GM18520 (cell line): ENCODE results near the gene ATP1B1.
"Not testable (repeated sequence)": the region's sequence is repeated elsewhere in the genome, so short reads cannot be mapped to it uniquely, and the experiment has no call there.

ENCODE experiments used
- ATAC-seq: cut with Tn5 transposase; IDR thresholded peaks from one replicate; pipeline ENCODE4 v1.9.1; 2021; ENCODE audit not compliant: unreplicated experiment

The ATP1B1 gene

DNA sequence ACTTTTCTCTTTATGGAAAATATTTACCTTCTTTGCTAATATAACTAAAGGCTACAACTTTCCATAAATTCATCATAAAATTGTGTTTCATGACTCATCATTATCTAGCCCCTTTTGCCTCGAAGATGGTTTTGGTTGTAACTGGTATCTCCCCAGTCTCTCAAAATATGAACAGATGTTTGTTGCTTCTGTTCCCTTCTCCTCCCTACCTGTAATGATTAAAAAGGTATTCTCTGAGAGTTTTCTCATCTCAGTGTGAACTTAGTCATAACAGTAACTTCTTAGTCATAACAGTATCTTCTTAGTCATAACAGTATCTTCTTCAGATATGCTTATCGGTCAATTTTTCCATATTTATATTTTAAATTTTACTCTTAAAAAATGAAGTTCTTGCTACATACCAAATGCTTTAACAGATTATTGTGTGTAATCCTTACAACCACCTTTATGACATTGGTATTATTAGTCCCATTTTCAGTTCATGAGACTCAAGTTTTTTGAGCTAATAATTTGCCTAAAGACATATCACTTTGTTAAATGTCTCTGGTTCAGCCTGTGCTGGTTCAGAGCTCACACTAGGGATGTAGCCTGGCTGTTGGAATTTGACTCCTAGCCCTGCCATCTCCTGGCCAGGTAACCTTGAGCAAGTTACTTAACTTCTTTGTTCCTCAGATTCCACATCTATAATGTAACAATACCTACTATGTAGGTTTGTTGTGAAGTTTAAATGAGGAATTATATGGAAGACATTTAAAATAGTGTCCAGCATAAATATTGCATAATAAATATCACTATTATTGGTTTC, 32.6 kb downstream of the ATP1B1 start:
- ATAC-seq = peak; percentile 92

DNA sequence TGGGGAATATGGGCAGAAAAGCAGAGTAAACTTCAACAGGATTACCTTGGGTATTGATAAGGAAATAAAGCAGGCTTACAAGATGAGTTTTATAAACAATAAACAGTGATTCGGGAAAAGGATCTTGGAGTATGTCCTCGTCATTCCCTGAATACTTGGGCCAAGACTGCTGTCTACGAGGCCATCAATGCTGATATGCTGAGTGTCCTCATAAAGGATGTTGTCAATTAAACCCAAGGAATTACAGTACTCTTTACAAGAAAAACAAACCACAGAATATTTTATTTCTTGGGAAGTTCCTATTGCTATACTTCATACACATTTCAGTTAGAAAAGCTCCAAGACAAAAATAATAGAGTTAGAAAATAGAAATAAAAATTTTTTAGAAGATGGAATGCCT, 34.9 kb downstream of the ATP1B1 start:
- no peak for ATAC-seq

DNA sequence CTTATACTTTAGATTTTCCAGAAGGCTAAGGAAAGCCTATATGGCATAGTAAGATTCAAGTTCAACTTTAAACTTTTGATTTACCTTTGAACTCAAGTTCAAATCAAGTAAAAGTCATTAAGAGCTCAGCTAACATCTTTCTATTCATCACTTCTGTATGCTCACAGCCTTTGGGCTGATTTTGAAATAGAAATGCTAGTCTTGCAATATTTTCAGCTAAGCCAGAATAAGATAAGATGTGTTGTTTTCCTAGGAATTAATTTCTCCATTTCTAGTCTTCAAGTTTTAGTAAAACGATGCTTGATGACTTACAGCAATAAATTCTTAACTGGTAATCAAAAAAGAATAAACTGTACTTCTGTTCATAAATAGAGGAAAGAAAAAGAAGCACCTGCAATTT, 35.6 kb downstream of the ATP1B1 start:
- no peak for ATAC-seq

DNA sequence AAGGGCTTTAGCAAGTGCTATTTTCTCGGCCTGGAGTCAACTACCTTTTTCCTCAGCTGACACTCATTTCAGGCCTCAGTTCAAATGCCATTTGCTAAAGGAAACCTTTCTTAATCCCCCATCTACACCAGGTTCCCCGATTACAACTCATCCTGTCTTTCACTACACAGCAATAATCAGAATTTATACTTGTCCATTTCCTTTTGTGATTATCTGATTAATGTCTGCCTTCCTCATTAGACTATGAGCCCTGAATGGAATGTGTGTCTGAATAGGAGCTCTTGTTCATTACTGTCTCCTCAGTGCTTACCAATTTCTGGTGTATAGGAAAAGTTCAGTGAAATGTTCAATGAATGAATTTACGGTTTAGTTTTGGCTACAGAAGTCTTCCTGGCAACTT, 36.9 kb downstream of the ATP1B1 start:
- no peak for ATAC-seq

DNA sequence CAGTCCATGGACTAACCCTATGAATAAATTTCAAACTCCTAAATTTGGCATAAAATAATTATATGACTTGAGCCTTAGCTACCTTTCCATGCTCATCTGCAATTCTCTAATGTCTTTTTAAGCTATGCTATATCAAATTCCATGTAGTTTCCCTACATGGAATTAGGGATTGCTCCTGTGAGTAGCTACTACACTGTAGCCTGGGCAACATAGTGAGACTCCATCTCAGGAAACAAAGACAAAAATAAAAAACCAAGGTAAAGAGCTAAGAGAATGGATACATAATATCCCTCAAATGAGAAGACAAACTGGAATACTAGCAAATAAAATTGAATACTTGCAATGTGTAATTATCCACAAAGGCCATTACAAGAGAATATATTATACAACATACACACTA, 37.5 kb downstream of the ATP1B1 start:
- no peak for ATAC-seq

DNA sequence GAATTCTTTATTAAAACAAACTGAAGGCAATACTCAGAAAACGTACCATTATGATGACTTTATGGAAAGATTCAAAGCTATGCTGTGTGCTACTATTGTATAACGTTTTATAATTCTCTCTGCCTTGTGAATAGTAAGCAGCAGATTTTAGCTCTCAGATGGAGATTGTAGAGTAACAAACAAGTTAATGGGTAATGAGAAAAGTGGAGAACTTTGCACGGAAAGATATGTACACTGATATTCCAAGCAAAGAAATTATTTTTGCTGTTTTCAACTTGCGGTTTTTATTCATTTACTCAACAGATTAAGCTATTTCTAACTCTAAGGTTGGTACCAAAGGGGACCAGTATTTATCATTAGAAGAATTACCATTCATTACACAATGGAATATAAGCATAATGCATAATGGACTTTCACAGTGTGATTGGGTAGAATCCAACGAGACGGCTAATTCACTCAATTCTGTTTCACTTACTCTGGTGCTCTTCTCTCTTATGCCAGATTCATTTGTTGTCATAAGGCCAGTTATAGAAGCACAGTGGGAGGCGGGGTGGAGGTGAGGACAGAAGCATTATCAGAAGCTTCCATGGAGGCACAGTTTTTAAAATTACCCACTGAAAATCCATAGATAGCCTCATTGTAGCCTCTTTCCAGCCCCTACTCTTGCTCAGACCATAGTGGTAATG, 38.6 kb downstream of the ATP1B1 start:
- ATAC-seq = no peak

DNA sequence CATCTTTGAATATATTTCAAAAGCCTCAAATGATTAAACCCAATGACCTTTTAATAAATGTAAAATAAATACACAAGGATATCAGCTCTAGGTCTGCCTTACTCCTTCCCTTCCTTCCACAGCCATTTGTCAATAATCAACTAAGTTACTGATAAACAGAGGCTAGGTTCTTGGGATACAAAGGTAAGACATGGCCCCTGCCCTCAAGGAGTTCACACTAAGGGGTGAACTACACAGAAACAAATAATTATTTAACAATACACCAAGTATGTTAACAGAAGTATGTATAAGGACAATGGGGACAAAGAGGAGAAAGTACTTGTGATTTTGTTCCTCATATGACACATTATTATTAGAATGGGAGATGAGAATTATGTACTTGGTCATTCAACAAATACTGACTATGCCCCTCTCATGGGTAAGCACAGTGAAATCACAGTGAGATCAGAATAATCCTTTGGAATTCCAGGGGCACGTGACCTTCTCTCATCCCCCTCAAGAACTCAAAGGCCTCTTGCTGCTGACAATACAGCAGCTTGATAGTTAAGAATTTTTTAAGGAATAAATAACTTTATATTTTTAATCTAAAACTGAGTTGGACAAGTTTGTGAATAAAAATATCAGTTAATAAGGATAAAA, 40.2 kb downstream of the ATP1B1 start:
- ATAC-seq = no peak

DNA sequence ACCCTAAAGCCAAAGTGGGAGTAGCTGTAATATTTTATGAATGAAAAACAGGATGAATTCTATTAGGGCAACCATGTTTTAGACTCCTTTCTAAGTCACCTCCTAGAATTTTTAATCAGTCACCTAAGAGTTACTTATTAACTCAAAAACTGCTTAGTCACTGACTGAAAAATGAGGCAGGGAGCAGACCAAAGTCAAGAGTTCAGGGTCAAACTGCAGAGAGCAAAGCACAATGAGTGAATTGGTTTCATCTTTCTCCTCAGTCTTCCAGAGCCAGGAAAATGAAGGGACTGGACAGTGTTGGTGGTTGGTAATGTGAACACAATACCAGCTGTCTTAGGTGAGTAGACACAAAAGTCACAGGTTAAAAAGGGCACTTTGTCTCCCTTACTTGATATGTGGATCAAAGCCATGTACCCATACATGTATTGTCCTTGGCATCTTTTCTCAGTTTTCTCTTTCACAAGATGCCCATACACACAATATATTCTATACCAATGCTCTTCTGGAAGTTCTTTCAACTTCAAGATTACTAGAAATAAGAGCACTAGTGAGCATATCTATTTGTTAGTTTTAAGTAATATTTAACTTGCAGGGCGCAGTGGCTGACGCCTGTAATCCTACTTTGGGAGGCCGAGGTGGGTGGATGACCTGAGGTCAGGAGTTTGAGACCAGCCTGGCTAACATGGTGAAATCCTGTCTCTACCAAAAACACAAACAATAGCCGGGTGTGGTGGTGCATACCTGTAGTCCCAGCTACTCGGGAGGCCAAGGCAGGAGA, 42.2 kb downstream of the ATP1B1 start:
- no peak for ATAC-seq

DNA sequence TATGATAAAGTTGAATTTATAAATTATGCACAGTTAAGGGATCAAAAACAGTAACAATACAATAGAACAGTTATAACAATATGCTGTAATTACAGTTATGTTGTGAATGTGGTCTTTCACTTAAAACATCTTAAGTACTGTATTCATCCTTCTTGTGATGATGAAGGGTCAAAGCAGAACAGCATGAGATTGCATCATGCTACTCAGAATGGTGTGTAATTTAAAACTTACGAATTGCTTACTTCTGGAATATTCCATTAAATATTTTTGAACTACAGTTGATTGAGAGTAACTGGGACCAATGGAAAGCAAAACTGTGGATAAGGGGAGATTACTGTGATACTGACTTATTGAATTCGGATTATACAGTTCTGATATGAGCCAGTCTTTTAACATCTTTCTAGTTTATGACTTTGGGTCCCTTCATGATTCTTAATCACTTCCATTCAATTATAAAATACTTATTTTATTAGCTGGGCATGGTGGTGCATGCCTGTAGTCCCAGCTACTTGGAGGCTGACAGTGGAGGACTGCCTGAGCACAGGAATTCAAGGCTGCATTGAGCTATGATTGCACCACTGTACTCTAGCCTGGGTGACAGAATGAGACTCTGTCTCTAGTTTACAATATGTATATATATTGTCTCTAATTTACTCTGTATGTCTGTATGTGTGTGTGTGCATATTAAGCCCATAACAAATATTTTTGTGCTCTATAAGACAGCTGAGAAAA, 43.2 kb downstream of the ATP1B1 start:
- ATAC-seq = no peak

DNA sequence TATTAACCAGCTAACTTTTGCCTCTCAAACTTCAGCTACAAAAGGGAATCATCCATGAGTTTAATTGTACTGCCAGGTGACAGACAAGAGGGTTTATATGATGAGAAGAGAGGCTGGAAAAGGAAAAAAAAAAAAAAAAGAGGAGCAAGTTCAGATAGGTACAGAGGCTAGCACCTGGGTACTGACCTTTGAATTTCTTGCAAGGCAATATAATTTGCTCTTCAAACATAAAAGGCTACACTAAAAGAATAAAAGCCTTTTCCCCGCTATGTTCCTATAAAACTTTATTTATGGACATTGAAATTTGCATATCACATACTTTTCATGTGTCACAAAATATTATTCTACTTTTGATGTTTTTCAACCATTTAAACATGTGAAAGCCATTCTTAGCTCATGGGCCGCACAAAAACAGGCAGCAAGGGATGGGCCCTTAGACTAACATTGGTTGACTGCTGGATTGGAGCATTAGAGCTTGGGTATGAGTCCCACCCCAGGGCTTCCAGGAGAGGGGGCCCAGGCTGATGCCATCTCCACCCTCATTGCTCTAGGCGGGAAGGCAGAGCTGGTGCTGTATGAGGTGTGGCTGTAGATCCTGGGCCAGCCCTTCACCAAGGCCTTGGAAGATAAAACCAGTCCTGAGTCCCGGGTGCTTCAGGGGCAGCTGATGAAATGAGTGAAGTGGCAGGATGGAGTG, 44.3 kb downstream of the ATP1B1 start:
- no peak for ATAC-seq

DNA sequence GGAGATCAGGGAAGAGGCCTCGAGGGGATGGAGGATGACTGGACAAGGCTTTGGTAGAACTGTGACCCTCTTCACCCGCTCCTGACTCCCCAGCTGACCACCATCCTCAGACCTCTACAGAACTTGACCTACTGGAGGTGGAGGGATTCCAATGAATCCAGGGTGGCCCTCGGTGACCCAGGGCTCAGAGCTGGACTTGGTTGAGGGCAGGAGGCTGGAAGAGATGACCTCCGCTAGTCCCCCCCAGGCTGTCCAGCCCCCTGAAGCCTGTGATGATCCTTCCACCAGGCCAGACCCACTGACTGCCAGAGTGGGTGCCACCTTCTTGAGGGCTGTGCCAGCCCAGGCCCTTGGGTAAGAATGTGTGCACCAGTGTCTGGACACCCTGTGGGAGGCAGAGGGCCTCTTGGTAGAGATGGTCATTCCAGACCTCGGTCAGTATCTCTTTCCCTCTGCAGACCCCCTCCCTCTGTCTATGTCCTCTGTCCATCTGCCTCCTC, 44.9 kb downstream of the ATP1B1 start:
- no peak for ATAC-seq

DNA sequence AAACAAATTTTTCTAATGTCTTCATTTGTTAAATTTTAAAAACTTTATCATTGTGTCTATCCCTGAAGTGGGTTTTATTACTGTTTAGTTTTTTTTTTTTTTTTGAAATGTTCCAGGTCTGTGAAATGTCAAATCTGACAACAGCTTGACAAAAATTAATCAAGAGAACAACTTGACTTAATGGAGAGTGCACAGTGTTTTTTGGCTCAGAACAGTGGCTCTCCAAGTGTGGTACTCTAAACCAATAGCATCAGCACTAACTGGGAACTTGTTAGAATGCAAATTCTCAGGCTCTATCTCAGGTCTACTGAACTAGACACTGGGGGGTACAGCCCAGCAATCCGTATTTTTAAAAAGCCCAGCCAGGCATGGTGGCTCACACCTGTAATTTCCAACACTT, 49.2 kb downstream of the ATP1B1 start:
- no peak for ATAC-seq

DNA sequence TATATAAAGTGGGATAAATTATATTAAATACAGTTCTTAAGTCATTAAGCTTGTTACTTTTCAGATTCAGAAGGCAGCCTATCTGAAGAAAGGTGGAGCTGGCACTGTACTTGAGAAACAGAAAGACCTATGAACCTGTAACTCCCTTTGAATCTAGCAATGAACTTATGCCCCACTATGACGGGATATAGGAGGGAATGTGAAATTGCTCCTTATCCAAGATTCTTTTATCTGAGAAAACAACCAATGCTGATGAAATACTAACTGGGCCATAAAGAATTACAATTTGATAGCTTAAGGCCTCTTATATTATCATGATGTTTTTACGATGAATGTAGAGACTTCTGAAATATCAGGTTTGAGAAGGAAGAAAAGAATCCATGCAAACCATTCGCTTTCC, 50.1 kb downstream of the ATP1B1 start:
- no peak for ATAC-seq

DNA sequence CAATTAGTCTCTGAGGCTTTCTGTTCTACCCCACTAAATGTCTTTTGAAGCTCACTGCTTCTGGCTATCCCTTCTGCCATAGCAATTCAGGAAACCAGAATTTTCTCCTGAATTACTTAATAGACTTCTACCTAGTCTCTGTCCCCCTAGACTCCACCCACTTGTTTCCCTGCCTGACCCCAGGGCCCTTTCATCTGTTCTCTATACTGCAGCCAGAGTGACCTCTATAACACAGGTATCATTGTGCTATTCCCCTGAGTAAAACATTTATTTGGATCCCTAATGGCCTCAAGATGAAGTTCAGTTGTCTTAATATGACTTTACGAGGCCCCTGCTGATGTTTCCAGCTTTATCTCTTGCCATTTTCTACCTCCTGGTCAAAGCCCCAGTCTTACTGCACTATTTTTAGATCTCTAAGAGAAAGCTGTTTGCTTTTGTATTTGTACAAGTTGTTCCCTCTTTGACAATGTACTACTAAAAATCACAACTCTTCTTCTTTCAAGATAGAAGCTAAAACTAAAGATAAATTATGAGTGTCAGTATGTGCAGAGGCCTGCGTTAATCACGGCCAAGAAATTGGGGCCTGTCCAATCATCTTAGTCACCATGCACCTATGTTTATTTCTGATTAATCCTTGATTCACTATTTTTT, 54.5 kb downstream of the ATP1B1 start:
- no peak for ATAC-seq

DNA sequence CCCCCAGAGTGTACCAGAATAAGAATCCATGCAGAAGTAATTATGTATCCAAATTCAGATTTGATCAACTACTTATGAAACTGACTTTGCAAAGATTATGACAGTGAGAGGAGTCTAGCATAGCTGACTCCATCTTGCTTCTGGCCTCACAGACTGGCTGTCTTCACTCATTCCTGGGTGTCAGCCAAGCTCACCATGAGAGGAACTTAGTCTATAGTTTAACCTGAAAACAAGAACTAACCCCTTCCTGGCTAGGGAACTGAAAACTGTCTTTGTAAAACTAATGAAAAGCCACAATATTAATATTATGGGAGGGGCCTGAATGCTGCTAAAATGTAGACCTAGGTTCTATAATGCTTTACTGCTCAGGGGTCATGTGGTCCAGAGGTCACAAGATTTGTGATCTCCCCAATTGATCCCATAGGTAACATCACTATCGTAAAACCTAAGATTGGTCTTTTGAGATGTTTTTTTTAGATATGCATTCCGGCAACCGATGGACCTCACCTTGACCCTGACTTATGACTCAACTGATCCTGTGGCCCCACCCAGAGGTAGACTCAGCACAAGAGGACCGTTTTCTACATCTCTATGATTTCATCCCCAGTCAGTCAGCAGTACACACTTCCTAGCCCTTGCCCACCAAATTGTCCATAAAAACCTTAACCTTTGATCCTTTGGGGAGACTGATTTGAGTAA, 55.2 kb downstream of the ATP1B1 start:
- ATAC-seq = peak; percentile 40

DNA sequence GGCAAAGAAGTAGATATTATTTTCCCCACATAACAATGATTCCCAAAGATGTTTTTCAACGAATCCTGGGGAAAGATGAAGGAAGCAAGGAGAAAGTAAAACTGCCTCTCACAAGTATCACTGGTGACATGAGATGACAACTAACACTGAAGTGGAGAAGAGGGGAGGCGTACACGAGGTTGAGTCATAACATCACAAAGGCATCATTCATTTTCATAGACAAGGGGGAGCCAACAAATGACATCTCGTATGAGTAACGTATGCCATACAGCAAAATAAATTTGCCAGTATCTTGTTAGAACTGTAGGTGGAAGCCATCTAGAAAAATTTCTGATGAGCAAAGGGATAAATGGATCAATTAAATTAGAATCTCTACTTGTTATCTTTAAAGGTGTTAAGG, 56.6 kb downstream of the ATP1B1 start:
- ATAC-seq = peak; percentile 49

DNA sequence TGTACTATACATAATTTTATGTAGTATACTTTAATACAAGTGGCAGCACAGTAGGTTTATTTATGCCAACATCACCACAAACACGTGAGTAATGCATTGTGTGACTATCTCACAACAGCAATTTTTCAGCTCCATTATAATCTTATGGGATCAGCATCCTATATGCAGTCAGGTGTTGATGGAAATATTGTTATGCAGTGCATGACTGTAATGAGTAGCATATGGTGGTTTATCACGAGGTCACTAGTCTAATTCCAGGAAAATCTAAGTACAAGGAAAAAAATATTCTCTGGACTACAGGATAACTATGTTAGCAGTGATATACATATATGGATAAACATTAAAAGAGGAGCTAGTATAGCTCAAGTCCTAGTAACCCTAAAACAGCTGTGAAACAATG, 69.0 kb downstream of the ATP1B1 start:
- no peak for ATAC-seq

DNA sequence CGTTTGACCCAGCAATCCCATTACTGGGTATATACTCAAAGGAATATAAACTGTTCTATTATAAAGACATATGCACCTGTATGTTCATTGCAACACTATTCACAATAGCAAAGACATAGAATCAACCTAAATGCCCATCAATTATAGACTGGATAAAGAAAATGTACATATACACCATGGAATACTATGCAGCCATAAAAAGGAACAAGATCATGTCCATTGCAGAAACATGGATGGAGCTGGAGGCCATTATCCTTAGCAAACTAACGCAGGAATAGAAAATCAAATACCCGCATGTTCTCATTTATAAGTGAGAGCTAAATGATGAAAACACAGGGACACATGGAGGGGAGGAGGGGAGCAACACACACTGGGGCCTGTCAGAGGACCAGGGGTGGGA, 72.9 kb downstream of the ATP1B1 start:
- ATAC-seq = not testable (repeated sequence)

DNA sequence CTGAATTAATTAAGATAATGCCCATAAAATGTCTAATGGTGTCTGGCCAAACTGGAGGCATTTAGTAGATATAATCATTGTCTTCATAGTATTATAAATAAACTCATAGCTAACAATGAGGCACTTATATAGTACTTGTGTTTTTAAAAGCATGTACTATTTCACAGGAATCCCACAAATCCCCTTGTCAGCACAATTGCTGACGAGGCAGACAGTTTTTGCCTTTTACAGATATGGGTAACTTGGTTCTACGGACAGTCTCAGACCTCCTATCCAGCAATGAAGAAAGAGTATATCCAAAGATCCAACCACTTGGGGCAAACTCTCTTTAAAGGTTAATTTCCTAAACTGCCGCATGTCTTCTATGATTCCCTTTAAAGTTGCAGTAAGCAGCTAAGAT, 73.7 kb downstream of the ATP1B1 start:
- ATAC-seq = no peak
